Left colon (tissue), 2 donors: ENCODE measurements around the gene PIGM. TPM values are rescaled to one million over a fixed set of nuclear protein-coding genes. Genes with fewer than 3 reads are reported as not detected.
A peak's percentile ranks its signal among the peaks of the same experiment; 100 is the strongest.

ENCODE experiments used
- ATAC-seq: fragments of 200-7000 bp; cut with Tn5 transposase; one replicate; pipeline ENCODE4 v1.9.1; 2020; ENCODE audit warnings: mild to moderate bottlenecking, moderate library complexity
- DNase-seq, 2 donors: peaks; one replicate each; pipeline ENCODE4 v3.0.0-alpha.2; 2020
- intact Hi-C, 2 donors: fragments of 100-400 bp; cut with DNase I in 1 of 2; cut with micrococcal nuclease in 1 of 2; formaldehyde crosslinking; loops; one replicate each; pipeline versions ENCODE4 v1.11.2 to v1.14.0; 2022; cut with DNase I, micrococcal nuclease
- long read RNA-seq: library from polyadenylated mRNA; unstranded; transcript quantifications from one replicate; pipeline ENCODE4 v2.0.0, GENCODE V29; 2021
- total RNA-seq, 2 donors: library from RNA; stranded (reverse); fragmentation: NEBNext Ultra II Directional; extraction: Animal tissue kit (Norgen Biotek cat#: 25700); gene quantifications; one replicate each; pipeline ENCODE4 v1.2.1, GENCODE V29; 2021
- donor health status: DM: no; HTN: no; CAD: no.
- donor health status: DM: yes; HTN: yes; CAD: no.

PIGM gene
- 1 to 10 TPM; 5.4 to 6.2 TPM for total RNA-seq
- long read RNA-seq, full-length matches to known transcripts: 18 of 18 reads
- long read RNA-seq, partial matches to known transcripts: 0 of 18 reads
- long read RNA-seq, other reads (novel, unspliced or antisense): 0 of 18 reads

DNA sequence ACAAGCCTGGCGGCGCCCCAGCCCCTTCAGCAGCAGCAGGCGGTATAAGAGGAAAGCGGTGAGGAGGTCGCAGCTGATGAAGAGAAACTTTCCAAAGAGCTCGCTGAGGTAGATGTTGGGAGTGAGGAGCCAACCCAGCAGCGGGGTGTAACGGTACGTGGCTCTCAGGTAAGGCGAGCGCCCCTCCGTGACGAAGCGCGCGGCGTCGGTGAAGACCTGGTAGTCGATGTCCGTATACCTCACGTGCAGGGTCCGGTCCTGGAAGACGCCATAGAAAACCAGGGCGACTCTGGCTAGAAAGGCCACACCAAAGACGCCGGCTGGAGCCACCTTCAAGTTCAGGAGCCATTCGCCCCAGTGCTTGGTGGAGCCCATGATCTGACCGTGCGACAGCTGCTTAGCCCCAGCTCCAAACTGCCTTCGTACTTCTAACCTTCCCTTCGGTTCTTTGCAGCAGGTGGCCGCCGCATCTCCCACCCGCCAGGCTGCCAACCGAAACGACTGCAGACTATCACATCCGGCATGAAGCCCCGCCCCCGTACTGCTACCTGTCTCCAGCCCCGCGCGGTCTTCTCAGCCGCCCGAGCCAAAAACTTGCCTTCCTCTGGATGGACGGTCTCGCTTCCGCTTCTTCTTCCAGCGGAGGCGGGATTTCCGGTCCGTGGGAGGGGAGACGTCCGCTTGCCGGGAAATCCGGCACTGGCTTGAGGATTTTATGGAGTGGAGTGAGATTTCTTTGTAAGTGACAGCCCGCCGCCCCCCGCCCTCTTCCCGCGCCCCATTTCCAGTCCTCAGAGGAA, at the start of gene PIGM:
Gene PIGM, minus strand, starts transcription at position 626 of the 800 bp plus-strand sequence. Its CDS starts 251 bp downstream, at position 375.
- intact Hi-C loops: no loop called here
- DNase-seq: peak; percentile 97 to 99
- peak; percentile 95 for ATAC-seq

DNA sequence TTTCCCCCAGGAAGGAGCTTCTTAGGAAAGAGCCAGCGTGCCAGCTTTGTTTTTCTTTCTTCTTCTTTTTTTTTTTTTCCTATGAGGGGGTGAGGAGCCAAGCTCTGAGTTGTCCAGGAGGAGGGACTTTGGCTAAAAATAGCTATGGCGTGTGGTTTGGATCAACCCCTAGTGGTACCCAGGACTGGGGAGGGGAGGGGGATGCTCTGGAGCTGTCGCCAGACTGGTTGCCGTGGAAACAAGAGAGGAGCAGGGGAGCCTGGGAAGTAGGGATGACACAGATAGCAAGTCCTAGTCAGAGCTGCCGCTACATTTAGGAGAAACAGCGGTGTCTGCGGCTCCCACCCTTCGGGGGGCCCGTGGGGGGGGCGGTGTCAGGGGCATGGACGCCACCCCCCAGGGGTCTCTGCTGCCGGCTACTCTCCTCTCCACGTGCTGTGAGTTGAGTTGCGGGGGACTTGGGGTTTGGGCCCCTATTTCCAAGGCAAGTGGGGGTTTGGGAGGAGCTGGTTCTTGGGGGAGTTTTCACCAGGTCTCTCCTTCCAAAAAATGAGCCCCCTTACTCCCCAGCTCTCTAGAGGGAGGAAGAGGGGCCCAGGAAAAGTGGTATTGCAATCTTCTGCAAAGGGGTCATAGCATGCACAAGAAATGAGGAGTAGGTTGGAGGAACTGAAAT, 49.6 kb upstream of the PIGM start, which contains the start of gene KCNJ9:
Gene KCNJ9, plus strand, starts transcription at position 278 of the 676 bp plus-strand sequence. CDS start 2,493 bp downstream, outside the sequence.
- intact Hi-C loops: no loop called here
- DNase-seq: no peak
- no peak for ATAC-seq

DNA sequence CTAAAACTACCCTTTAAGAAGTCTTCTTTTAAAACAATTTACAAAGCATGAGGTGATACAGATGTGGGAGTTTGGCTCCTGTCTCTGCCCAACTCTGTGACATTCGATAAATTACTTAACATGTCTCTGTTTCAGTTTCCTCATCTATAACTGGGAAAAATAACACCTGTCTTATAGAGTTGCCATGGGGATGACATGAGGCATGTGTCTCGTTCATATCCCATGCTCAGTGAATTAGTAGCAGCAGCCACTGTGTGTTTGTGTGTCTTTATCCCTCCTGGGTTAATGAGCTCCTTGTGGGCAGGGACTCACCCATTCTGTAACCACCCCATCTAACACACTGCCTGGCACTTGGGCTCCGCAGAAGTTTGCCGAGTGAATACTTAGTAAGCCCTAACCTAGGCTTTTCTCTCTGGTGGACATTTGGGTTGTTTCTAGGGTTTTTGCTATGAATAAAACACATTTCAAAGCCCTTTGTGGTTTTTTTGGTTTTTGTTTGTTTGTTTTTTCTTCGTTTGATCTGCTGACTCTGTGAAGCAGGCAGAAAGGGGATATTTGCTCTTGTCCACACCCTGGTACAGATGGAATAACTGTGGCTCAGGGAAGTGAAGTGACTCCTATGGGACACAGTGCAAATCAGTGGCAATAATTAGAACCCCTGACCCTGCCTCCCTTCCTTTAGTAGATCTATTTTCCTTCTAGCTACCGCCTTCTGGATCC, 48.8 kb upstream of the PIGM start:
- no peak for ATAC-seq
- DNase-seq: no peak
- intact Hi-C loops: no loop called here

DNA sequence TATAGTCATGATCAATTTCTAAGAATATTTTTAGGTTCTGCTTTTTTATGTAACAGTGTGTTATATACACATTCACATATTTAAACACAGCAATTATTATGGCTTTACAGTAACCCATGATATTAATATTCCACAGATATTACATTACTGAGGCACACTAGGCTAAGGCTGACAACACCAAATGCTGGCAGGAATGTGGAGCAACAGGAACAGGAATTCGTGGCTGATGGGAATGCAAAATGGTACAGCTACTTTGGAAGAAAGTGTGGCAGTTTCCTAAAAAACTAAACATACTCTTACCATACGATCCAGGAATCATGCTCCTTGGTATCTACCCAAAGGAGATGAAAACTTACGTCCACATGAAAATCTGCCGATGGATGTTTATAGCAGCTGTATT, 47.7 kb upstream of the PIGM start:
- ATAC-seq: no peak
- no peak for DNase-seq
- intact Hi-C loops: no loop called here

DNA sequence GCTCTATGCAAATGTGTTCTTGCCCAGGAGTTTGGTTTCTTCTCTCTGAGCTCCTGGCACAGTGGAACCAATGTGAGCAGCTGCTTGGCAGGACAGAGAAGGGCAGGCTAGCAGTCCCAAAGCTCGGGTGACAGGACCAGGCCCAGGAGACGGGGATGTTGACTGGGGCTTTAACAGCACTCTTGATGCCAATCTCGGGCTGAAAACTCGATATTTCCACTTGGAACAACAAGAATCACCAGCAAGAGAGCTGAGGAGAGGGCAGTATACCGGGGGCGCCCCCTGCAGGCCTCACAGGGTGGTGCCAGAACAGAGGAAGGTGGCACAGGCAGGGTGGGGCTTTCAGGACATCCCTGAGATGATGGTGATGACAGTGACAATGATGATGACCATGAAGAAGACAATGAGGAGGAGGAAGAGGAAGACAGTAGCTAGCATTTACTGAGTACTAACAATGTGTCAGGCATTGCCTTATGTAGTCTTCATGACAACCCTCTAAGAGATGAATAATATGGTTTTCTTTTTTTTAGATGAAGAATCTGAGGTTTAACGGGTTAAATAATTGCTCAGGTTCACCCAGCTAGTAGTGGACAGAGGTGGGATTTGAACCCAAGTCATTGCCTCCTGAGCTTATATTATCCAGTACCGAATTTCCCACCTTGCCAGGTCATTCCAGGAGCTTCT, 46.9 kb upstream of the PIGM start:
- peak in 1 of 2 donors; percentile 57 for DNase-seq
- peak; percentile 77 for ATAC-seq
- intact Hi-C loops: no loop called here

DNA sequence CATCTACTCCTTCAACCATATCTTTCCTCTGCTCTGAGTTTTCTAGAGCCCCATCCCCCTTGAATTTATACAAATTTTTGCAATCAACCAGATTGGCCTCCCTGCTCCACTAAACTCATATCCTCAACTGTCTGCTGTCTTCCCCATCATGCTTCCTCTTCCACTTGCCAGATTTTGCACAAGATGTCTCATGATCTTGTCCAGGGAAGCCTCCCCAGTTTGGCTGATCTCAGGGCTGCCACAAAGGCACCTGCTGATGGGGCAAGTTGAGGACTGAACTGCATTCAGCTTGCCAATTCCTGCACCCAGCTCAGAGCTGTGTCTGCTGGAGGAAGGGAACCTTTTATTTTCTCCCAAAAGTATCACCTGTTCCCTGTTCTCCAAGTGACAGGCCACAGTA, 45.7 kb upstream of the PIGM start:
- intact Hi-C loops: no loop called here
- DNase-seq (no peak), ATAC-seq (no peak)

DNA sequence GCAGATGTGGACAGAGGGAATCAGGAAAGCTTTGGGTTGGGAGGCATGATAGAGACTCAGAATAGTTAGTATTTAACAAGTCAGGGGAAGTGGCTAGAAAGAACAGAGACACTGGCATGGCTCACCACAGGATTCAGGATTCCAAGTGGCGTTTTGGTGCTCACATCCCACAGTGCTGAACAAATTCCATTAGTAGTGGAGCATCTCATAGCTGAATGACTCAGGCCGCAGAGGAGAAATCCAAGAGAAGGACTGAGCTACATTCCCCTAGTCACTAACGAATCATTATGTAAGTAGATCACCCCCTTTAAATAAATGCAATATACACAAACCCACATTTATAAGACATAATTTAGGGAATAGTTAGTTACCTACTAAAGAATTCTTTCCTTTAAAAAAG, 44.5 kb upstream of the PIGM start:
- intact Hi-C loops: no loop called here
- DNase-seq (no peak), ATAC-seq (no peak)

DNA sequence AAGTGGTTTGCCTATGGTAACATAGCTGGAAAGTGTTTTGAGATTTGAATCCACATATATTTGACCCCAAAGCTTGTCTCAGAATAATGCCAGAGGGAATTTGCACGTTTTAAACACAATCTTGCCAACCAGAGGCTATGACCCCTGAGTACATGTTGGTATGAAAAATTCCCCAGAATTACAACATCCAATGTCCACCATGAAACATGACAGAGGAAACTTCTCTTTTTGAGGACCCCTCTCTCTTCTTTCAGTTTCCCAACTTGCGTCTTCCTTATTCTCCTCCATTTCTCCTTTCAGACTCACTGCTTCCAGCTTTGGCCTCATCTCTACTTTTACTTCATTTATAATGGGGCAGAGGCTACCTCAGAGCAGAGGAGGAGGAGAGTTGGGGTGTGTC, 44.0 kb upstream of the PIGM start:
- DNase-seq (no peak), ATAC-seq (no peak)
- intact Hi-C loops: no loop called here

DNA sequence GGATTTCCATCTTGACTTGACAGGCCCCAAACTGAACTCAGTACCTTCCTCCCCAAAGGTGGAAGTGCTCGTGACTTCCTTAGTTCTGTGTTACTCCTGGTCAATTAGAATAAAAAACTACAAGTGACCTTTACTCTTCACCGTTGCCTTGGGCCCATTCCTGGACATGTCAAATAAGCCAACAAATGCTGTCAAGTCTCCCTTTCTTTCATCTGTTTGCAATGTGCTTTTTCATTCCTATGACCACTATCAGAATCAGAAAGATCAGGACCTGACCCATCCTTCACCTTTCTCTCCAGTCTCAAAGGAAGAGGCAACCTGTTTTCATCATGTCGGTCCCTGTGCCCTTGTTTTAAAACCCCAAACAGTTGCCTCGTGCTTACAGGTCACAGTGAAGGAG, 43.1 kb upstream of the PIGM start:
- intact Hi-C loops: no loop called here
- DNase-seq: no peak
- no peak for ATAC-seq

DNA sequence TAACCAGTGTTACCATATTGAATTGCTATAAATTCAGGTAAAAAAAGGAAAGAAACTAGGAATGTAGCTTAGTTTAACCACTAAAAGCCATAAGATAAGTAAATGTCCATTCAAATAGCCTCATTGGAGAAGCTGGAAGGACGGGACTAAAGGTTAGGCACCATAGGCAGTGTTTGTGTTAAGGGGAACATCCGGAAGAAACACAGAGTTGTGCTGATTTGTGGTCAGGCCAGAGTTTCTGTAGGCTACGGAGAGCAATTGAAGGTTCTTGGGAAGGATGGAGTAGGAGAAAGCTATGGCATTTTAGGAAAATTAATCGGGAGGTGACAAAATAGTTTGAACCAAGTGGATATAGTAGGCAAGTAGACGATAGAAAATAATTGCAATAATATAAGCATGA, 39.5 kb upstream of the PIGM start:
- intact Hi-C loops: no loop called here
- no peak for ATAC-seq
- DNase-seq: no peak

DNA sequence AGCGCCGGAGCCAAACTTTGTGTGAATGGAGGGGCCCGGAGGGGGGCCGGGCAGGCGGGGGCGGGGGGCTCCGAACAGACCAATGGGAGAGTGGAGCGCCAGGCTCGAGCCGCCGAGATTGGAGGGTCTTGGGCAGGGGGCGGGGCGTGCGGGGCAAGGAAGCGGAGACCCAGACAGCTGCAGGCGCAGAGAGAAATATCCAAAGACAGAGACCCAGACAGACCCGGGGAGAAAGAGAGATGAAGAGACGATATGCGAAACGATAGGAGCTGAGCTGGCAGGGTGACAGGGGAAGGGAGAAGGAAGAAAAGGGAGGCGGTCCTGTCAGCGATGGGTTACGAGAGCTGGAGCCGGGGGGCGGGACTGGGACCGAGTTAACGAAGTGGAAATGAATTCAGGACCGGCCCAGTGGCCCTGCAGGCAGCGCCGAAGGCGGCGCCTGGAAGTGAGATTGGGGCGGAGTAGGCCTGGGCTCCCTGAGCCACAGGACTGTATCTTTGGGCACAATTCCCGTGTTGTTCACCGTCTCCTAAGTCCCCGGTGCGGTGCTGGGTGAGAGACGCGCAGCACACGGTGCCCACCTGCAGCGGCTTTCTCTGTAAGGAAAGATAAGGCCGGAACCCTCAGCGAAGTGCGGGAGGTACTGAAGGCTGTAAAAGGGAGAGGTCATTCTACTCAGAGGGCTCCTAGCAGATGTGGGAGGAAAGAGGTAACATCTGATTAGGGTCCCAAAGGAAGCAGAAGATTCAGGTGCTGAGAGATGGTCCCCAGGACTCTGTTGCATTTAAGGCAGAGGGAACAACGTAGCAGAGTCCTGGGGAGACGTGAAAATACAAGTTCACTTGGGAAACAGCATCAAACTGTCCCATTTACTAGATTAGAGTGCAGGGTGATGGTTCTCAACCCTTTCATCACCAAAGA, 38.7 kb upstream of the PIGM start:
- intact Hi-C loops: no loop called here
- DNase-seq (peak; percentile 69 to 74), ATAC-seq (peak; percentile 86)

DNA sequence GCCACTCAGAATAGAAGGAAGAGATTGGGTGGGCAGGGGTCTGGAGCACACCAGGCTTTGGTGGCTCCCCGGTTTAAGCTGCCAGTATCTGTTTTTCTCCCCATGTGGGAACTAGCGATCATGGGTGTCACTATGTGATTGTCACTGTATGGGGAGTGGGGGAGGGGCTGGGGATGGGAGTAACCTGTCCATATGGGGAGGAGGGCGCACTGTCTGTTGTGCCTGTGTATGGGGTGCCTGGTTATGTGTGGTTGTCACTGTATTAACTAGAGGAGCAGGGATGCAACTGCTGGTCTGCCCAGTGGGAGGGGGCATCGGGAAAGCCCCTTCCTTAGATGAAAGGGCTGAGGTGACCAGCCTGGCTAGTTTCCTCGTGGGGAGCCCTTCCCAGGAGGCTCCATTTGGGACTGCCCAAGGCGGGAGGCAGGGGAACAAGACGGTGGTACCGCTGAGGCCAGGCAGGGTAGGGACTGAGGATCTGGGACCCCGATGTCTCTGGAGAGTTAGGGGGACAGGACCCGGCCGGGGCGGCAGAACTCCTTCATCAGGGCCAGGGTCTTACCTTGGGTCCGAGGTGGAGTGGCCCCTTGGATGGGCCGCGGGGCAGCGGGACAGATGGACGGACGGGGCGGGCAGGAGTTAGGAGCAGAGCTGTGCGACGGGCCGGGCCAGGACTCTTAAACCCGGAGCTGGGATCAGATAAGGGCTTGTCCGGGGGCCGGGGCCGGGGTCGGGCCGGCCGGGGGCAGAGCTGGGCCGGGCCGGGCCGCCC, 37.9 kb upstream of the PIGM start, which contains the start of gene KCNJ10:
Gene KCNJ10, minus strand, starts transcription at position 701 of the 772 bp plus-strand sequence. CDS start 27,628 bp downstream, outside the sequence.
- ATAC-seq (peak; percentile 30), DNase-seq (no peak)
- intact Hi-C loops: no loop called here

DNA sequence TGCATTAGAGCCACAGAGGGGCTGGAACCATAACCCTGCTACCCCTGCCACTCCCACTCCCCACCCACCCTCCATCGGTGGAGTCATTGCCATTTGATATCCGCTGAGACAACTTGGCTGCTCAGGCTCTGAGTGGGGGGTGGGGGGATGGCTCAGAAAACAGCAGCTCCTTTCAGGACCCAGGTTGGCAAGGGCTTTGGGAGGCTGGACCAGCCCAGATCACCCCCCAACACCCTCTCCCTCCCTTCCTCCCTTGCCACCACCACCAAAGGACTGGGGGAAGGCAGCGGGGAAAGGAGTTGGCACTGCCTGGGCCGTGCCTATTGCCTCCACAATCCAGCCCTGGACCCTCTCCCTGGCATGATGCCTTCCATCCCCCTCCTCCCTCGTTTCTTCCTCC, 36.4 kb upstream of the PIGM start:
- no peak for DNase-seq
- intact Hi-C loops: no loop called here
- no peak for ATAC-seq

DNA sequence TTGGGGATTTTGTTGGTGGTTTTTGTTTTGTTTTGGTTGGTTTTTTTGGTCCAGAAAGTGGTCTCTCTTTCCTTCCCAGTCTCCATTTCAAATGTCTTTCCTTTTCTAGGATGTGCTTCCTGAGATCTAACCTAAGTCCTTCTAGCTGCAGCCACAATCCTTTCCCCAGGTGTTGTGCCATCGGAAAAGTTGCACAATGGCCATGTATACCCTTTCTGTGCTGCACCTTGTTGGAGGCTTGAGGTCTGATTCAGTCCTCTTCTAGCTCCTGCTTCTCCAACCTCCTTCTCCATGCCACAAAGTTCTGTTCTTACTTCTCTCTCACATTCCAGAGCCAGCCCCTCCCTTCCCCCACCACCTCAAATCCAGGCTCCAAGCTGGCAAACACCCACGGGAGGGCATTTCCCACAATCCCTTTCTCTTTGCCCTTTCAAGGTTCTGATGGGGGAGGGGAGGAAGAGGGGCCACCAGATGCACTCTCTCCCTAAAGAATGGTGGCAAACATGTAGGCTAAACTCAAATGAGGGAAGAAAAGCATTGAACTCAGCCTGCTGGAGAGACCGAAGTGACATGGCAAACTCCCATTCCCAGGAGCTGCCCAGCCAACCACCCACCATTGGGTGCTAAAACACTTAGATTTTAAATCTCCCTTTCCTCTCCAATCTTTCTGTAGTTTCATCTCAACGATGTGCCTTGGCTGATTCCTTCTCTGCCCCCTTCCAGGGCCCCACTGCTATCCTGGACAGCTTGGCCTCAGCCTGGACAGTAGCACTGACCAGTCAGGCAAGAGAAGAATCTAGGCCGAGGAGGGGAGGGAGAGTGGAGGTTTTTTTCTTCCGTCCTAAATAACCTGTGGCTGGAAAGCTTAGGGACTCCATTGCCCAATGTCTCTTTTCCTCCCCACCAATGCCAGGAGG, 35.3 kb upstream of the PIGM start:
- intact Hi-C loops: no loop called here
- DNase-seq (no peak), ATAC-seq (no peak)

DNA sequence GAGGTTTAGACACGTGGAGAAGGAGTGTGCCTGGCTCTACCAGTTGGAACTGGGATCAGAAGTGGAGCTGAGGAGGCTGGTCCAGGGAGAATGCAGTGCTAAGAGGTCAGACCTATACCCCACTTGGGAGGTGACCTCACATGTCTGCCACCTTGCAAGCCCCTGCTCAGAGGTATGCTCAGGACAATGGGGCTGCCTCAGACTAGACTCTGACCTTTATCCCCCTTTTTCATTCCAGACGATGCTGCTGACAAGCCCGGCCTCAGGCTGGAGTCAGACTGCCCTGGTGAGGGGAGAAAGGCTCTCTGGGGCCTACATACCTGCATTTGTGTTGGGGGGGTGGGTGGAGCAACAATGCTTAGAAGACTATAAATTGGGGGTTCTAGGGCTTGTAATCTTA, 33.0 kb upstream of the PIGM start:
- no peak for ATAC-seq
- intact Hi-C loops: no loop called here
- DNase-seq: no peak

DNA sequence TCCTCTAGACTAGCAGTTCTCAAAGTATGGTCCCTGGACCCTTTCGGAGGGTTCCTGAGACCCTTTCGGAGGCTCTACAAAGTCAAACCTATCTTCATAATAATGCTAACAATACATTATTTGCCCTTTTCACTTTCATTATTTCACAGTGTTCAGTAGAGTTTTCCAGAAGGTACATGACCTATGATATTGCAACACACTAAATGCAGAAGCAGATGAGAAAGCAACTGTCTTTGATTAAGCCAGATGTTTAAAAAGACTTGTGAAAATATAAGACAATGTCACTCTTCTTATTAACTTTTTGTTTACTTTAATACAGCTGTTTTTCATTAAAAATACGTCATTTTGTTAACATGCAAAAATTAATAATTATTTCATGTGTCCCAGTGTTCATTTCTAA, 32.4 kb upstream of the PIGM start:
- no peak for ATAC-seq
- no peak for DNase-seq
- intact Hi-C loops: no loop called here
